Esophagus muscularis mucosa (tissue), 4 donors: Measurements from ENCODE around the gene COX6A1. TPM values are rescaled to one million over a fixed set of nuclear protein-coding genes. Genes with fewer than 3 reads are reported as not detected.

Source experiments
- DNase-seq: peaks from one replicate; pipeline ENCODE4 v3.0.0-alpha.2; 2017; ENCODE audit errors: extremely low spot score
- H3K27ac ChIP-seq, 4 donors: fragments of 200-600 bp; sonication (generic); replicated peaks in 1 of 4; 1 replicate in 3 of 4; 2 replicates in 1 of 4; pipeline ENCODE4 v1.5.1; 2016 to 2019; ENCODE audit warnings: mild to moderate bottlenecking in 1 of 4
- H3K27me3 ChIP-seq, 4 donors: fragments of 200-600 bp; sonication (generic); one replicate each; pipeline versions ENCODE4 v1.5.1 to v1.6.0; 2016 to 2019
- H3K36me3 ChIP-seq, 4 donors: fragments of 200-600 bp; sonication (generic); one replicate each; pipeline ENCODE4 v1.5.1; 2016 to 2019
- H3K4me1 ChIP-seq, 4 donors: fragments of 200-600 bp; sonication (generic); one replicate each; pipeline ENCODE4 v1.5.1; 2016 to 2019
- H3K4me3 ChIP-seq, 4 donors: fragments of 200-600 bp; sonication (generic); 1 replicate in 2 of 4; 2 replicates in 2 of 4; pipeline ENCODE4 v1.5.1; 2016 to 2019; ENCODE audit warnings: mild to moderate bottlenecking in 4 of 4, moderate library complexity in 1 of 4
- H3K9me3 ChIP-seq, 4 donors: fragments of 200-600 bp; sonication (generic); 1 replicate in 3 of 4; 2 replicates in 1 of 4; pipeline ENCODE4 v1.5.1; 2016 to 2019
- CTCF ChIP-seq, 3 experiments: fragments of 200-600 bp in 2 of 3; fragments of 450-650 bp in 1 of 3; sonication (generic) in 2 of 3; IDR thresholded peaks; one replicate each; pipeline ENCODE4 v1.5.1; 2017 to 2019; ENCODE audit warnings: antibody characterized with exemption in 3 of 3, mild to moderate bottlenecking in 2 of 3, moderate library complexity in 1 of 3
- EP300 ChIP-seq: sonication (generic); formaldehyde crosslinking; IDR thresholded peaks from one replicate; pipeline ENCODE4 v1.6.1; 2017; ENCODE audit warnings: antibody characterized with exemption
- POLR2A ChIP-seq: fragments of 450-650 bp; IDR thresholded peaks from one replicate; pipeline ENCODE4 v1.6.1; 2017; ENCODE audit warnings: antibody characterized with exemption, moderate library complexity, mild to moderate bottlenecking, low read depth
- POLR2AphosphoS5 ChIP-seq, 2 donors: sonication (generic); formaldehyde crosslinking; IDR thresholded peaks; one replicate each; pipeline ENCODE4 v1.6.1; 2017; ENCODE audit warnings: antibody characterized with exemption in 2 of 2
- WGBS: methylation state at CpG from one replicate; pipeline ENCODE4 v1.1.5; 2018; 5-methylcytosine and 5-hydroxymethylcytosine counted together
- intact Hi-C: fragments of 100-400 bp; cut with DNase I; formaldehyde crosslinking; loops from one replicate; pipeline ENCODE4 v1.15.1; 2023
- total RNA-seq, 4 donors: library from RNA; depleted of rRNA; stranded (reverse); fragments of >200 nt; gene quantifications; one replicate each; pipeline versions ENCODE4 v1.1.0 to v1.2.1, GENCODE V29; 2016

COX6A1 gene
- total RNA-seq, 4 donors from 2014 or later = 499 to 689 (median 548) TPM

GRCh38 chr12:120422892-120423456 lies 14.9 kb upstream of the COX6A1 start:
- Histone ChIP-seq H3K9me3 (no peaks in the 10 kb centered on the region), H3K27ac (no peak overlapping the region), H3K4me3 (no peak overlapping the region), H3K4me1 (no peaks in the 10 kb centered on the region), H3K36me3 (no peaks in the 10 kb centered on the region), H3K27me3 (peaks cover 0 to 5% (median 0%) of the 10 kb centered on the region in 4 donors)
- WGBS = 69% methylated on average over 7 of the region's 7 CpGs
- no peak for DNase-seq
- intact Hi-C loops = no loop called here
- TF ChIP-seq POLR2AphosphoS5 (IDR thresholded peaks at IDR 0.05) (no peak), POLR2A (no peak), CTCF (IDR thresholded peaks at IDR 0.05) (no peak), EP300 (no peak)

- TF ChIP-seq CTCF (IDR thresholded peaks at IDR 0.05) = no peak
- no peak for TF ChIP-seq EP300
- TF ChIP-seq POLR2A = no peak
- no peak for TF ChIP-seq POLR2AphosphoS5 (IDR thresholded peaks at IDR 0.05)
- DNase-seq = no peak
- WGBS = 85% methylated on average over 3 of the region's 3 CpGs
- Histone ChIP-seq H3K27me3 (peaks cover 0 to 9% (median 0%) of the 10 kb centered on the region in 4 donors), H3K9me3 (no peaks in the 10 kb centered on the region), H3K36me3 (no peaks in the 10 kb centered on the region), H3K4me3 (no peak overlapping the region), H3K27ac (no peak overlapping the region), H3K4me1 (peaks cover 0 to 5% (median 0%) of the 10 kb centered on the region in 4 donors)
- intact Hi-C loops = no loop called here
Observed at GRCh38 chr12:120425797-120426196, 12.1 kb upstream of the COX6A1 start.

GRCh38 chr12:120428597-120429229 lies 9.2 kb upstream of the COX6A1 start:
- no peak overlapping the region for H3K4me3 ChIP-seq
- intact Hi-C loops = no loop called here
- H3K27ac ChIP-seq = no peak overlapping the region
- peaks cover 0 to 5% (median 0%) of the 10 kb centered on the region in 4 donors for H3K4me1 ChIP-seq
- no peaks in the 10 kb centered on the region for H3K36me3 ChIP-seq
- WGBS = 55% methylated on average over 8 of the region's 8 CpGs
- DNase-seq = no peak
- no peaks in the 10 kb centered on the region for H3K9me3 ChIP-seq
- no peak for TF ChIP-seq EP300
- no peak for TF ChIP-seq CTCF (IDR thresholded peaks at IDR 0.05)
- no peak for TF ChIP-seq POLR2A
- TF ChIP-seq POLR2AphosphoS5 (IDR thresholded peaks at IDR 0.05) = no peak
- H3K27me3 ChIP-seq = peaks cover 0 to 23% (median 0%) of the 10 kb centered on the region in 4 donors

GRCh38 chr12:120429368-120429767 lies 8.5 kb upstream of the COX6A1 start:
- Histone ChIP-seq H3K27me3 (peaks cover 0 to 29% (median 0%) of the 10 kb centered on the region in 4 donors), H3K36me3 (no peaks in the 10 kb centered on the region), H3K4me1 (peaks cover 0 to 5% (median 0%) of the 10 kb centered on the region in 4 donors), H3K27ac (no peak overlapping the region), H3K9me3 (no peaks in the 10 kb centered on the region), H3K4me3 (no peak overlapping the region)
- no peak for DNase-seq
- intact Hi-C loops = no loop called here
- no peak for TF ChIP-seq POLR2A
- TF ChIP-seq EP300 = no peak
- TF ChIP-seq CTCF (IDR thresholded peaks at IDR 0.05) = no peak
- TF ChIP-seq POLR2AphosphoS5 (IDR thresholded peaks at IDR 0.05) = no peak
- WGBS = 71% methylated on average over 7 of the region's 7 CpGs
